HS-27A (cell line): ENCODE results near the gene F11R.
A peak's percentile ranks its signal among the peaks of the same experiment; 100 is the strongest.
"Not testable (repeated sequence)": the region's sequence is repeated elsewhere in the genome, so short reads cannot be mapped to it uniquely, and the experiment has no call there.

ENCODE experiments used
- DNase-seq: peaks from one replicate; pipeline ENCODE4 v3.0.0-alpha.2; 2012; ENCODE audit warnings: low read depth, missing footprints

F11R gene

DNA sequence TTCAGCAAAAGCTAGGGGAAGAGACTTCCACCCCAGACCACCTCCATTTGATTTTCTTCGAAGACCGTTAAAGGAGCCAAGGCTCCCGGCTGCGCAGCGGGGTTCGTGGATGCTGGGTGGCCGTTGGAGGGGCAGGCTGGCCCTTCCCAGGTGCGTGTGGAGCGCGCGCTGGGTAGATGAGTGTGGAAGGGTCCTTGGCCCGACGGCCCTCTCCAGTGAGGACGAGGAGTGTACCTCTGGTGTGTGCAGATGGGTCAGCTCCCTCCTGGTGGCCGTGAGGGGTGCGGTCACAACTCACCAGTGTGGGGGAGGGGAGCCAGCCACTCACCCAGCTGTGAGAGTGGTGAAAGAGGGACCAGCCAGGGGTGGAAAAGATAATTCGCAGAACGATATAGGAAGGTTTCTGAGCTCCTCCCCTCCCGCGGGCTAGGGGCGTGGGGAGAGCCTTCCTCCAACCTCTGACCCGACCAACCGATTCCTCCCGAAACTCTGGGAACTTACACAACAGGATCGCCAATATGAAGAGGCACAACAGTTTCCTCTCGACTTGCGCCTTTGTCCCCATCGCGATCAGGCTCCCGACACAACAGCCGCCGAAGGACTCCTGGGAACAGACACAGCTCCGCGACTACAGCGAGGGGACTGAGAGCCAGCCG lies at the start of gene F11R:
F11R (minus strand) TSS at position 644 of the 656 bp plus-strand sequence; CDS start at position 565, 79 bp downstream.
- no peak for DNase-seq

DNA sequence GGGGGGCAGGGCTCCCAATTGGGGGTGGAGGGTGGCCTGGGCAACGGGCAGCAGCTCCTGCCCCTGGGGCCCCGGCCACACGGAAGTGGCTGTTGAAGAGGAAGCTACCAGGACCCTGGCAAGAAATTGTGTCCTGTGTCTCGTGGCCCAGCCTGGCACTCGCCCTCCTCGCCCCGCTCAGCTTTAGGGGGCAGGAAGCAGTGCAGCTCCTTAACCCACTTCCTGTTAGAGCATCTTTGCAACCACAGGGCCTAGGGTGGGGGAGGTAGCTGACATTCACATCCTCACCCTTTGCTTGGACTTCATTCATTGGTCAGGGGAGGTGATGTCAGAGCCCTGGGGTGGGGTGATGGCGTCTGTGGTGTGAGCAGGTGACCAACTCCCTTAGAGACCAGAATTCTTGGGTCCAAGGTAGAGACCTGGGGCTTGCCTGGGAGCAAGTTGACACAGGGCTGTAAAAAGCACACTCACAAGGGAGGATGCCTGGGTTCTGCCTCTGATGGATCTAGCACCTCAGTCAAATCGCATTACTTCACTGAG lies 48.8 kb upstream of the F11R start, which contains the start of gene ARHGAP30:
ARHGAP30 (minus strand) TSS at position 161 of the 540 bp plus-strand sequence. CDS start 267 bp downstream, outside the sequence.
- DNase-seq: no peak

DNA sequence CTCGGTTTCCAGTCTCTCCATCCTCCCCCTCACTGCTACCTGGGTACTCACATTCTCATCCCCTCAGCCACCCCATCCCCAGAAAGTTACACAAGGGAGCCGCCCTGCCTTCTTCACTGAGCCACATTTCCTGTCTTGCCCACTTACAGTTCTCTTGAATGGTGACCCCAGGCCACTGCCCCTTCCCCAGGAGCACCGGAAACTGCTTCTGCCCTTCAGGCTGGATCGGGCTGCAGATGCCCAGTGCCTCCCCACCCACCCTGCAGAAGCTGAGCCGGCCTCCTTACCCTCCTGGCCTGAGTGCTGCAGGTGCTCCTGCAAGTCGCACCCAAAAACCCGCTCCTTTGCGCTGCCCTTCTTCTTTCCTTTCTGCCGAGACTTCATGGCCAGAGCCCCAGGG lies 48.3 kb upstream of the F11R start:
- DNase-seq: no peak

DNA sequence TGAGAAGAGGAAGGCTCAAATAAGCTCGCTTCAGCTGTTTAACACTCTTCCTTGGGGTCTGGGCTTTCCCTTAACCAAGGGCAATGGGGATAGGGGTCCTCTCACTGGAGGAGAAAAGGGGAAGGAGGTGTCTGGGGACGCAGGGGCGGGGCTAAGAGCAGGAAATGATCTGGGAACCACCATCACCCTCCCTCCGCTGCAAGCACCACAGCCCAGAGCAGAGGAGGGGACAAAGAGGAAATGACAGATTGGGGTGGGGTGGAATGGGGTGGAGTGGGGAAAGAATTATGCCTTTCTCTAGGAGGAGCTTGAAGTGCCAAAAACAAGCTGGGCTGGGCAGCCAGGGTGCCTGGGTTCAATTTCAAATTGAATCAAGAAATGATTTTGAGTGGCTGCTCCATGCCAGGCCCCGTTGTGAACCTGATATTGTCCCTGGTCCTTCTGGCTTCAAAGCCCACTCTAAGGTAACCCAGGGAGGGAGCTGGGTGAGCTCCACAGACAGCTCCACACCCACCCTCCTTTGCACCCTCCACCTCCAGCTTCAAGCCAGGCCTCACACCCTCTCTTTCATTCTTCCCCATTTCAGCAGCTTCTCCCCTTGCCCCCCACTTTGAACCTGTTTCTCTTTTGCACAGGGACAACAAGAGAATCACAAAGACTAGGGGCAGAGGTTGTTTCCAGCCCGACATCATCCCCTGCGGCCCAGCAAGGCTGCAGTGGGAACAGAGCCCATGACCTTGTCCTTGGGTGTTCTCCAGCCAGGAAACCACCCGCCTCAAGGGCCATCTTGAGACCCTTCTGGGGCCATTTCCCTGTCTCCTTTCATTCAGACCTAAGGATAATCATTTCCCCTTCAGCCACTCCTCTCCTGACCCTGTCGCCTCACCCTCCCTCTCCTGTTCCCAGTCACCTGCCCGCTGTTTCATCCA lies 47.6 kb upstream of the F11R start:
- no peak for DNase-seq

DNA sequence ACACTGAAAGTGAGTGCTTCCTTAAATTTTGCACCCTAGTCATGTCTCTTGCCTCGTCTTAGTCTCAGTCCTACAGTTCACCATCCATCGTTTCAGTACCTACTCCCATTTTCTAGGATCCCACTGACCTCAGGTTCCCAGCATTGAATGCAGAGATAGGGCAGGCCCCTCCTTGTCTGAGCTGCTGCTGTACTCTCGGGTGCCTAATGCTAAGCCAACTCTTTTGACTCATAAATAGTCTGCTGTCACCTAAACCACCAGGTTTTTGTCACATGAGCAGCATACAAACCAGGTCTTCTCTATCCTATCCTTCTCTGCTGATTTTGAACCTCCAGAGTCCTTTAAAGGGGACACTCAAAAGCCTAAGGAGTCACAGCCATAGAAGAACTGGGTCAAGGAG lies 45.7 kb upstream of the F11R start:
- DNase-seq: no peak

DNA sequence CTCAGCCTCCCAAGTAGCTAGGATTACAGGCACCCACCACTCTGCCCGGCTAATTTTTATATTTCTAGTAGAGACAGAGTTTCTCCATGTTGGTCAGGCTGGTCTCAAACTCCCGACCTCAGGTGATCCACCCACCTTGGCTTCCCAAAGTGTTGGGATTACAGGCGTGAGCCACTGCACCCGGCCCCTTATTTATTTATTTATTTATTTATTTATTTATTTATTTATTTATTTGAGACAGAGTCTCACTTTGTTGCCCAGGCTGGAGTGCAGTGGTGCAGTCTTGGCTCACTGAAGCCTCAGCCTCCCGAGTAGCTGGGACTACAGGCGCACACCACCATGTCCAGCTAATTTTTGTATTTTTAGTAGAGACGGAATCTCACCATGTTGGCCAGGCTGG lies 44.7 kb upstream of the F11R start:
- not testable (repeated sequence) for DNase-seq

DNA sequence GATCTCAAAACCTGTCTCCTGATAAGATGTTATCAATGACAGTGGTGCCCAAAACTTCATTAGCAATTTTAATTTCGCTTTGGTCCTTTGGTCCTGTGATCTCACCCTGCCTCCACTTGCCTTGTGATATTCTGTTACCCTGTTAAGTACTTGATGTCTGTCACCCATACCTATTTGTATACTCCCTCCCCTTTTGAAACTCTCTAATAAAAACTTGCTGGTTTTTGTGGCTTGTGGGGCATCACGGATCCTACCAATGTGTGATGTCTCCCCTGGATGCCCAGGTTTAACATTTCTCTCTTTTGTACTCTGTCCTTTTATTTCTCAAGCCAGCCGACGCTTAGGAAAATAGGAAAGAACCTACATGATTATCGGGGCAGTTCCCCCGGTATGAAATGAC lies 43.0 kb upstream of the F11R start:
- not testable (repeated sequence) for DNase-seq

DNA sequence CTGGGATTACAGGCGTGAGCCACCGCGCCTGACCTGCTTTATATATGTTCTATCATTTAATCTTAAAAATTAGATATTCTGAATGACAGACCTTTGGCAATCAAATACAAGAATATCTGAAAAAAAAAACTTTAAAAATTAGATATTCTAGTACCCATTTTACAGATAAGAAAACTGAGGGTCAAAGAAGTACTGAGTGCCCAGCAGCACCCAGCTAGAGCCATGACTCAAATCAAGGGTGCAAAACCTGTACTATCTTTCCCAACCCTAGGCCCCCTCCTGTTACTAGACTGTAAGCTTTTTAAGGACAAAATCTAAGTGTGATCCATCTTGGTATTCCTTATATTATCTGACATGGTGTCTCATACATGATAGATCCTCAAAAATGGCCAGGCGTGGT lies 40.5 kb upstream of the F11R start:
- DNase-seq: no peak

DNA sequence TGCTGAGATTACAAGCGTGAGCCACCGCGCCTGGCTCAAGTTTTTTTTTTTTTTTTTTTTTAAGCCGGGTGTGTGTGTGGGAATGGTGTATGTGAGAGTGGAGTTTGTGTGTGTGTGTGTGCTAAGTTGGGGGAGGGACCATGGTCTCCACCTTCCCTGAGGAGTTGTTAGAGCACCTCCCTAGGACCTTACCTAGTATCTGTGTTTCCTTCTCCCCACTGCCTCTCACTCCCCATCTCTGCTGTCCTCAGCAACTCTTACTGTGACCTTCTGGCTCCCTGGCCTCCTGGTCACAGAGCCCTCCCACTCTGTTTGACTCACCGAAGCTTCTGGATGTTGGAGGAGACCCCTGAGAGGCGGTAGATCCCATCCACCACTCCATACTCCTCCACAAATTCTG lies 38.3 kb upstream of the F11R start:
- DNase-seq: no peak

DNA sequence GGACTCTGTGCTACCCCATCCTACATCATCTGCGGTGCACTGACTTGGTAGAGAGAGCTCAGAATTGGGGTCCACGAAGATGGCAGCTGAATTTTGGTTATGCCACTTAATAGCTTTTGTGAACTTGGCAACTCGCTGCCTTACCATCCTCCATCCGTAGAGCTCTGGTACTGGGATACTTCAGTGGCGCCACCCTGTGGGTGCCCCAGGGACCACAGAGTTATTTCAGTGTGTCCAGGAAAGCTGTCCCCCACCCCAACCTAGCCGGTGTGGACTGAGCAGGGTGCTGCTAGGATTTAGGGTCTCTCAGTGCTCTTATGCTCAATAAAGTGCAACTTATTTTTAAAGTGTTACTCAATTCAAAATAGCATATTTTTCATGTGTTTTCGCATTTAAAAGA lies 33.9 kb upstream of the F11R start:
- no peak for DNase-seq

DNA sequence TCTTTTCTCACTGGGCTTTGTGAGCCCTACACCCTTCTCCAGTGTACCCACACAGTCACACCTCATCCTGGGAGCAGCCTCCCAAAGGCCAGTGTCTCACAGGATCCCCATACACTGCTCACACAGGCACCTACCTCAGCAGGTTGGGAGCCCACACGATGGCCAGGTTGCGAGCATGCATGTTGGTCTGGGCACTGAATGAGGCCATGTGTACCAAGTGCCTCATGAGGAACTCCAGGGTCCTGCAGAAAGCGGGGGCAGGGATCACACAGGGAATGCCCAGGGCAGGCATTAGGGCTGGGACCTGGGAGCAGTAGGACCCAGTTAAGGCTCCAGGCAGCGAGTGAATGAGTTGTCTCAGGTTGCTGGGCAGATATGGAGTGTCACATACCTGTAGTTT lies 33.3 kb upstream of the F11R start:
- DNase-seq: no peak

DNA sequence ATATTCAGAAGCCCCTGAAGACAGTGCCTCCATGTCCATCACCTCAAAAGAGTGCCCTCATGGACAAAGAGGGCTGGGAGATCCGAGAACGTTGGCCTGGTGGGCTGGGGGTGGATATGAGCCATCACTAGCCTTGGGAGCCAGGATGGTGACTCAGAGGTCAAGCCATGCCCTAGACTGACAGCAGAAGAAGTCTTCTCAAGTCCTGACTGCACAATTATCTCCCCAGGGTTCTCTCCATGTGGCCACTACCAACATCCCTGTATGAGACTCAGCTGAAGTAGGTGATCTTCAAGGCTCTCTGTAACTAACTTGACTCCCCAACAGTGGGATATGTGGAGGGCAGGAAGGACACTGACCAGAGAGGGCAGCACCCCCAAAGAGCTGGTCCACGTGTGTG lies 31.9 kb upstream of the F11R start:
- DNase-seq: no peak

DNA sequence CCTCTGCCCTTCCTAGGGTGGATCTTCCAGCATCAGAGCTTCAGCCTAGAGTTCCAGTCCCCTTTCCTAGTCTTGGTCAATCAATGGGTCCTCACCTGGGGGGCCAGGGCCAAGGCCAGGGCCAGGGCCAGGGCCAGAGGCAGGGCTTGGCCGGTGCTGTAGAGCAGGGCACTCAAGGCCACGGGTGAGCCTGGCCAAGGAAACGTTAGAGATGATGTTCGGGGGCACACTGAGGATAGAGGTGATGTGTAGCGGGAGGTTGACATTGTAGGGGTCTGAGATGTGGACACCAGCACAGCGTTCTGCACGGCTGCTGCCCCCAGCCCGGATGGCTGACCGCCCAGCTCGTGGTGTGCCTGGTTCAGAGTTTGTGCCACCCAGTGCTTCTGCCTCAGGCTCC lies 30.3 kb upstream of the F11R start:
- no peak for DNase-seq

DNA sequence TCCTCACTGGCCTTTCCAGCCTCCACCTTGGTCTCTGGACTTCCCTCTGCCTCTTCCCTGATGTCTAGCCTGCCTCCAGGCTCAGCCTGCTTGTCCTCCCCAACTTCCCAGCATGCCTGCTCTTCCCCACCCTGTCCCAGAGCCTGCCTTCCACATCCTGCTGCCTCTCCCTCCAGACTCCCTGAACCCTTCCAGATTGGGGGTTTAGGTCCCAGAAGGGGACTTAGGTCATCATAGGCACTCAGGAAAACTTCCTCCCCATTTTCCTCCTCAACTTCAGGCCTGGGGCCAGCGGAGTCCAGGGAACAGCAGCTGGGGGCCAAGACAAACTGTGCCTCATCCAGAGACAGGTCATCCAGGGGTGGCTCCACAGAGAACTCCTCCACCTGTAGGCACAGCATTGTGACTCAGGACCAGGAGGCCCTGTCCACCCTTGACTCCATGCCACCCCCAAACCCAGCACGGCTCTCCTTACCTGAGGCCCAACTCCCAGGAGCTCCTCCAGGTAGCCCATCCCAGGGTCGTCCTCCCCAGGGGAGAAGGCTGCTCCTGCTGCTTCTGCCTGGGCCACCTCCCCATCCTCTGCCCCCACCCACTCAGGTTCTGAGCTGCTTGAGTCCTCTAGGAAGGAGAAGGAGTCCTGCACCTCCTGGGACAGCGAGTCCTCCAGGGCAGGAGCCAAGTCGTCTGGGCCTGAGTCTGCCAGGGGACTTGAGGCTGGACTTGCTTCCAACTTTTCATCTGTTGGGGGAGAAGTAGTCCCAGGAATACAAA lies 28.2 kb upstream of the F11R start:
- DNase-seq: no peak

DNA sequence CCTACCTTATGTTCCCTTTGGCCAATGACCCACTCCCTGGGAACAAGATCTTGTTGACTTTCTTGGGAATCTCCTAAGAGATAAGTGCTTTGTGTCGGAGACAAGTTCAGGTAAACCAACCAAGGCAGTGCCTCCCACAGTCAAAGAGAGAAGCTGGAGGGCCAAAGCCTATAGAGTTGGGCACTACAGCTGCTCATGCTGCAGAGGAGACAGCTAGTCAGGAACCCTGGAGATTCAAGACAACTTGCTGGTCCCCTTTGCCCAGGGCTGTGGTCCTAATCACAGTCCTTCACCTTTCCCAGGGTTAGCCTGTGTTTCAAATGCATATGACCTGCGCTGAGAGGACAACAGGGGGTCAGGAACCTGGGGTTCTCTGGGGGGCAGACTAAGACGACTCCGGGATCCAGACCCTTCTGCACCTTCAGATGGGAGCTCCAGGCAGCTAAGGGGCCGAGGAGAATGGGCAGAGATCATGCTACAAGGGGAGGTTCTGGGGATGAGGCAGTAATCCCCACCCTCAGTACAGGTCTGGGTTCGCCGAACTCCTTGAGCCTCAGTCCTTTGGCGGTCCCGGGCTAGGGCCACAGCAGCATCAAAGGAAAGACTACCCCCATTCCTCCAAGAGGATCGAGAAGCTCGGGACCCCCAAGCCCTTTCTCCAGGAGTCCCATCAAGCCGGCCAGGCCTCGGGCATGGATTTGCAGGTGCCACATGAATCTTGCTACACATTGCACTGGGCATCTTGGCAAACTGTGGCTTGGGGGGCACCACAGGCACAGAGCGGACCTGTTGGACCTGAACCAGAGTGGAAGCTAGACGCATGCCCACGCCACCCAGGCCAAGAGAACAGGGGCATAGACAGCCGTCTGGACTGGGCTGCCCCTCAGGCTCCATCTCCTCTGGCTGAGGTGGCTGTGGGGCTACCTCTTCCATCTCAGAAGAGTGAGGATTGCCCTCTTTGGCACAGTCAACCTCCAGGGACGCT lies 26.8 kb upstream of the F11R start:
- no peak for DNase-seq

DNA sequence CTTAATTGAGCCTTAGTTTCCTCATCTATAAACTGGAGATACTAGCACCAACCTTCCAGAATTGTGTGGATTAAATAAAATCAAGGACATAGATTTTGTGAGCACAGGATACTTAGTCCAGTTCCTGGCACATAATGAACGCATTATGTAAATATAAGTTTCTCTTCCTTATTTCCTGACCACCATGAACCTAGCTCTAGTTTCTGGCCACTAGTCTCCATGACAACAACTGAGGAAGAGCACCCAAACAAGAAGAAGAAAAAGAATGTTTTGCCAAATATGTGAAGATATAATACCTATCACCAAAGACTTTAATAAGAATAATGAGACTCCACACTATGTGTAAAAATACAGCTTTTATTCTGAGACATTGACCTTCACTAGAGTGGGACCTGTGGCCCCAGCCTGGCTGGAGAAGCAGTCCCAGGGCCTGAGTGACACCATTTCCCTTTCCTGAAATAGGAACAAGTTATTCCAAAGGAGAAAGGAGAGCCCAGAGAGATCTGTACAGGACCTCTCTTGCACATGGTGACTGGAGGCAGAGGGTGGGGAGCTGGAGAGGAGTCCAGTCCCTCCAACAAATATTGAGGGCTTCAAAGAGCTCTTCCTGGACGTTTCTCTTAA lies 25.8 kb upstream of the F11R start:
- no peak for DNase-seq

DNA sequence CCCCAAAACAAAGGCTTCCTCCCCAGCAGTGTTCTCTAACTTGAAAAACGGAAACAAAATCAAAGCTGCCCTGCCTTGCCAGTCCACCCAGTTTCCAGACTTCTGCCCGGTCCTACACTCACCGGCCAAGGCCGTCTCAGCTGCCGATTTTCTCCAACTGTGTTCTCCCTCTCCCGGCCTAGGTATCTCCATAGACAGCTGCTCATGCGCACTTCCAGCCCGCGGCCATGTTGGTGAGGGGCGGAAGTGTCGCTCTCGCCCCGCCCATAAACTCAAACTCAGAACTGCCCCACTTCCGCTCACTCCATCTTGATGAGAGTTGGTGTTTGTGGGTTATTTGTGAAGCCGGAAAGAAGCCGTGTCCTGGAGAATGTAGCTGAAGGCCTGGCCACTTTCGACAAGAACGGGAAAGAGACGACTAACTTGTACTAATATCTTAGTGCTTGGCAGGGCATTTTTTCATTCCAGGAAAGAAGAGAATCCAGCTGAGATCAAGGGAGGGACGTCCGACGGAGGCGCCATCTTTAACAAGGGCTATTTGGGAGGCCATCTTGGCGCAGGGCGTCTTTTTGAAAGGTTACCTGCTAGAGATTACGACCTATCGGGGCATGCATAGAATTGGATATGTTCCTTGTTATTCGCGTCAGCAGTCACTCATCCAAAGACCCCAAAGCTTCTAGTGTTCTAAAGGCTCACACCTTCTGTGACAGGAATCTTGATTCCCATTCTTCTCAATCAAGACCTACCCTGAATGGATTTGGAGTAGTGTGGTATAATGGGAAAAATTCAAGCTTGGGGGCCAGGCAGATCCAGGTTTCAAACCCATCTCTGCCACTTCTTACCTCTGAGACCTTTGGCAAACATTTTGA lies 25.0 kb upstream of the F11R start, which contains the start of gene USF1:
USF1 (minus strand) TSS at position 242 of the 869 bp plus-strand sequence. CDS start 2,702 bp downstream, outside the sequence.
- peak; percentile 85 for DNase-seq

DNA sequence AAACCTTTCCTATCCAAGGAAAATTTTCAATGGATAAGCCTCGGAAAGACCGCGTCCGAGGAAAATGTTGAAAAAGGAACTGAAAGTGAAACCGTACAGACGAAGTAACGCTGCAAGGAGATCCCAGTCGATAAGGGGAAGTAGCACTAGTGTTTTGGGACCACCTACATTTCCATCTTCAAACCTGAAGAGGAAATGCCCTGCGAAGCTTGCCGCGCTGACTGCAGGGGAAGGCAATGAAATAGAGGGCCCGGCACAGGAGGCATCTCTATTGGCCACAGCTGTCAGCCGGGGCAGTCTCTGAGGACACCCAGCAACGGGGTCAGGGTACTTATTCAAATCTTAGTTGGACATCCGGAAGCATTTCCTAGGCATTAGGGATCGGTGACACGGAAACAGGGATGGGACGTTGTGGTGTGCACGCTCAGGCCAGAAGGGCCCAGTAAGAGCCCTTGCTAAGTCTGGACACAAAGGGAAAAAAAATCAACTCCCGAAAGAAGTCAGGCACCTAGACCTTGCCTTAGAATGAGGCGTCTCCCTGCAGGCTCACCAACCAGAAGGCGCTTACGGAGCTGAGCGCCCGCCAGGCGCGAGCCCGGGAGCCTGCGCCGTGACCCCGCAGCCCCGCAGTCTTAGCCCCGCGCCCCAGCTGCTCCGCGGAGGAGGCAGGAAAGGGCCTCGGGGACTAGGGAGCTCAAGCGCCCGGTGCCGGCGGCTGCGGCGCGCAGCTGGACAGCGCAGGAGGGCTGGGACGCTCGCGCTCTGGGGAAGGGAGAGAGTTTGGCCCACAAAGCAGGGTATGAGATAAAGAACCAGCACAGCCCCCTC lies 24.2 kb upstream of the F11R start:
- no peak for DNase-seq

DNA sequence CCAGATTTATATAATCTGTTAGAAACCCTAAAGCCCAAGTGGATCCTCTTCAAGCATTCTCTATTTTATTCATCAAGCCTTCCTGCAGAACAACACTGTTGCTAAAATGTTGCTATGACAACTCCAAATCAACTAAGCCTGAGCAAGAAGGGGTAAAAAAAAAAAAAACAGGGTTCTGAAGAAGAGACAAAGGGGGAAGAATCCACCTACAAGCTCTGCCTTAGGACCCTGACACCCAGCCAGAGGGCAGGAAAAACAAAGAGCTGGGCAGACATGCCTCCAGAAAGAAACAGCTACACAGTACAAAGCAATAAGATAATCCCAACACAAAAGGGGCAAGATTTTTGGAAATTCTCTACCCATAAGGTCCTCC lies 23.6 kb upstream of the F11R start:
- DNase-seq: no peak
